ENCODE data around the gene SUCLG1. TPM values are rescaled to one million over a fixed set of nuclear protein-coding genes. Genes with fewer than 3 reads are reported as not detected.

The SUCLG1 gene
- total RNA-seq, 2 donors from 2014 or later: 33.6 to 41.9 TPM

- 80 to 98% methylated on average over 1 of the region's 1 CpG for WGBS, 2 experiments (ENCODE audit: insufficient coverage in 1 of 2, insufficient read length in 1 of 2)
- Mint-ChIP-seq H3K9me3 (no peaks in the 10 kb centered on the region), H3K36me3 (ENCODE audit: low read depth) (peaks cover 6% of the 10 kb centered on the region), H3K4me1 (no peaks in the 10 kb centered on the region), H3K27ac (peak overlapping the region; percentile 28), H3K4me3 (no peak overlapping the region), H3K27me3 (ENCODE audit: insufficient read depth) (no peaks in the 10 kb centered on the region)
- no peak for TF ChIP-seq CTCF (conservative IDR thresholded peaks at IDR 0.05)
- no peaks in the 10 kb centered on the region for H3K4me1 ChIP-seq (ENCODE audit: control insufficient read depth, insufficient read depth, low read length)
- no peaks in the 10 kb centered on the region for H3K27me3 ChIP-seq (ENCODE audit: control insufficient read depth, insufficient read depth, low read length, poor library complexity, severe bottlenecking)
- H3K9me3 ChIP-seq (ENCODE audit: control insufficient read depth, low read length): no peaks in the 10 kb centered on the region
- no peak overlapping the region for H3K9ac ChIP-seq (ENCODE audit: extremely low read depth, low read length, poor library complexity, severe bottlenecking)
- peaks cover 20% of the 10 kb centered on the region for H3K36me3 ChIP-seq (ENCODE audit: control insufficient read depth, insufficient read depth, low read length)
- no peak overlapping the region for H3K27ac ChIP-seq (ENCODE audit: low read depth, low read length)
- H3K4me3 ChIP-seq (ENCODE audit: low read length): no peak overlapping the region
- DNase-seq: no peak
Measured at GRCh38 chr2:84421791-84422190, 37.3 kb downstream of the SUCLG1 start.

- H3K36me3 Mint-ChIP-seq (ENCODE audit: low read depth): peaks cover 6% of the 10 kb centered on the region
- H3K4me1 Mint-ChIP-seq: no peaks in the 10 kb centered on the region
- no peak overlapping the region for H3K27ac Mint-ChIP-seq
- no peak for TF ChIP-seq CTCF (conservative IDR thresholded peaks at IDR 0.05)
- no peaks in the 10 kb centered on the region for H3K9me3 Mint-ChIP-seq
- Histone ChIP-seq H3K27me3 (ENCODE audit: control insufficient read depth, insufficient read depth, low read length, poor library complexity, severe bottlenecking) (no peaks in the 10 kb centered on the region), H3K9me3 (ENCODE audit: control insufficient read depth, low read length) (no peaks in the 10 kb centered on the region), H3K9ac (ENCODE audit: extremely low read depth, low read length, poor library complexity, severe bottlenecking) (no peak overlapping the region), H3K4me3 (ENCODE audit: low read length) (no peak overlapping the region), H3K27ac (ENCODE audit: low read depth, low read length) (no peak overlapping the region), H3K4me1 (ENCODE audit: control insufficient read depth, insufficient read depth, low read length) (no peaks in the 10 kb centered on the region), H3K36me3 (ENCODE audit: control insufficient read depth, insufficient read depth, low read length) (peaks cover 20% of the 10 kb centered on the region)
- no peak overlapping the region for H3K4me3 Mint-ChIP-seq
- WGBS, 2 experiments (ENCODE audit: insufficient coverage in 1 of 2, insufficient read length in 1 of 2): 79 to 100% methylated on average over 2 of the region's 2 CpGs
- no peak for DNase-seq
- H3K27me3 Mint-ChIP-seq (ENCODE audit: insufficient read depth): peaks cover under 1% of the 10 kb centered on the region
Measured at GRCh38 chr2:84421197-84421596, 37.9 kb downstream of the SUCLG1 start.

GRCh38 chr2:84417453-84418145, 41.5 kb downstream of the SUCLG1 start:
- H3K27me3 Mint-ChIP-seq (ENCODE audit: insufficient read depth): peaks cover 4% of the 10 kb centered on the region
- H3K4me3 ChIP-seq (ENCODE audit: low read length): no peak overlapping the region
- H3K27me3 ChIP-seq (ENCODE audit: control insufficient read depth, insufficient read depth, low read length, poor library complexity, severe bottlenecking): peaks cover 5% of the 10 kb centered on the region
- H3K9me3 Mint-ChIP-seq: no peaks in the 10 kb centered on the region
- no peak for DNase-seq
- no peak overlapping the region for H3K27ac Mint-ChIP-seq
- WGBS, 2 experiments (ENCODE audit: insufficient coverage in 1 of 2, insufficient read length in 1 of 2): 92 to 94% methylated on average over 2 to 4 of the region's 4 CpGs
- H3K4me1 Mint-ChIP-seq: no peaks in the 10 kb centered on the region
- H3K27ac ChIP-seq (ENCODE audit: low read depth, low read length): no peak overlapping the region
- H3K36me3 ChIP-seq (ENCODE audit: control insufficient read depth, insufficient read depth, low read length): peaks cover 1% of the 10 kb centered on the region
- H3K4me1 ChIP-seq (ENCODE audit: control insufficient read depth, insufficient read depth, low read length): no peaks in the 10 kb centered on the region
- TF ChIP-seq CTCF (conservative IDR thresholded peaks at IDR 0.05): no peak
- H3K9ac ChIP-seq (ENCODE audit: extremely low read depth, low read length, poor library complexity, severe bottlenecking): no peak overlapping the region
- H3K4me3 Mint-ChIP-seq: no peak overlapping the region
- H3K9me3 ChIP-seq (ENCODE audit: control insufficient read depth, low read length): no peaks in the 10 kb centered on the region
- no peaks in the 10 kb centered on the region for H3K36me3 Mint-ChIP-seq (ENCODE audit: low read depth)

Data from endodermal cell (in vitro differentiated cells).